ENCODE results near the gene KCNH2. TPM values are rescaled to one million over a fixed set of nuclear protein-coding genes. Genes with fewer than 3 reads are reported as not detected.

The KCNH2 gene
- total and polyA plus RNA-seq, 2 experiments from 2014 or later, result 8.4 to 9.1 TPM

DNA sequence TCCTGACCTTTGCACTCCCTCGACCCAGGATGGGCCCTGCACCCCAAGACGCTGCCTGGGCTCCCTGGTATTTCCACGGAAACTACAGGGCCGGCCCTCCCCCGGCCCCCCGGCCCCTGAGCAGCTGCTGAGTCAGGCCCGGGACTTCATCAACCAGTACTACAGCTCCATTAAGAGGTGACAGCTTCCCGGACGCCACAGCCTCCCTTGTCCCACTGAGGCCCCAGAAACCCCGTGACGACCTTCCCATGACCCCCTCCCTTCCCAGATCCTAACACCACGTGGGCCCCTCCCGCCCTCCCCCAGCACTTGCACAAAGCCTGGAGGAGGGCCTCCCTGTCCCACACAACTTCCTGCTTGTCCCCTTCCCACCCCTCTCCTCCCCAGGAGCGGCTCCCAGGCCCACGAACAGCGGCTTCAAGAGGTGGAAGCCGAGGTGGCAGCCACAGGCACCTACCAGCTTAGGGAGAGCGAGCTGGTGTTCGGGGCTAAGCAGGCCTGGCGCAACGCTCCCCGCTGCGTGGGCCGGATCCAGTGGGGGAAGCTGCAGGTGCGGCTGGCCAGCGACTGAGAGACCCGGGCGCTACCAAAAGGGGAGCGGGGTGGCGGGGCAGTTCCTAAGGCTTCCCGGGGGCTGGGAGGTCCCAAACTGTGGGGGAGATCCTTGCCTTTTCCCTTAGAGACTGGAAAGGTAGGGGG lies 18.4 kb upstream of the KCNH2 start:
- Histone ChIP-seq H3K27me3 (no peaks in the 10 kb centered on the region), H3K4me3 (no peak overlapping the region), H2AFZ (no peak overlapping the region), H4K20me1 (ENCODE audit: insufficient read depth, poor library complexity, severe bottlenecking) (no peaks in the 10 kb centered on the region), H3K4me2 (peak overlapping the region; percentile 20), H3K4me1 (ENCODE audit: insufficient read depth) (peaks cover 5% of the 10 kb centered on the region), H3K9me3 (ENCODE audit: low read depth) (no peaks in the 10 kb centered on the region), H3K27ac (no peak overlapping the region), H3K36me3 (replicated peaks; ENCODE audit: insufficient read depth, low read depth) (no peaks in the 10 kb centered on the region), H3K79me2 (no peaks in the 10 kb centered on the region), H3K9me2 (replicated peaks; ENCODE audit: insufficient read depth) (no peaks in the 10 kb centered on the region)
- 91% methylated on average over 15 of the region's 31 CpGs for WGBS (ENCODE audit: low lambda C conversion rate, missing lambda C conversion rate)
- no peak for DNase-seq (ENCODE audit: low spot score)
- TF ChIP-seq EZH2phosphoT487 (IDR thresholded peaks at IDR 0.05; ENCODE audit: low read depth, severe bottlenecking, unreplicated experiment), result no peak
- no peak for TF ChIP-seq EZH2 (IDR thresholded peaks at IDR 0.05; ENCODE audit: borderline replicate concordance)
- TF ChIP-seq, protein P1, sequence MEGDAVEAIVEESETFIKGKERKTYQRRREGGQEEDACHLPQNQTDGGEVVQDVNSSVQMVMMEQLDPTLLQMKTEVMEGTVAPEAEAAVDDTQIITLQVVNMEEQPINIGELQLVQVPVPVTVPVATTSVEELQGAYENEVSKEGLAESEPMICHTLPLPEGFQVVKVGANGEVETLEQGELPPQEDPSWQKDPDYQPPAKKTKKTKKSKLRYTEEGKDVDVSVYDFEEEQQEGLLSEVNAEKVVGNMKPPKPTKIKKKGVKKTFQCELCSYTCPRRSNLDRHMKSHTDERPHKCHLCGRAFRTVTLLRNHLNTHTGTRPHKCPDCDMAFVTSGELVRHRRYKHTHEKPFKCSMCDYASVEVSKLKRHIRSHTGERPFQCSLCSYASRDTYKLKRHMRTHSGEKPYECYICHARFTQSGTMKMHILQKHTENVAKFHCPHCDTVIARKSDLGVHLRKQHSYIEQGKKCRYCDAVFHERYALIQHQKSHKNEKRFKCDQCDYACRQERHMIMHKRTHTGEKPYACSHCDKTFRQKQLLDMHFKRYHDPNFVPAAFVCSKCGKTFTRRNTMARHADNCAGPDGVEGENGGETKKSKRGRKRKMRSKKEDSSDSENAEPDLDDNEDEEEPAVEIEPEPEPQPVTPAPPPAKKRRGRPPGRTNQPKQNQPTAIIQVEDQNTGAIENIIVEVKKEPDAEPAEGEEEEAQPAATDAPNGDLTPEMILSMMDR (IDR thresholded peaks at IDR 0.05; ENCODE audit: poor library complexity), result no peak

DNA sequence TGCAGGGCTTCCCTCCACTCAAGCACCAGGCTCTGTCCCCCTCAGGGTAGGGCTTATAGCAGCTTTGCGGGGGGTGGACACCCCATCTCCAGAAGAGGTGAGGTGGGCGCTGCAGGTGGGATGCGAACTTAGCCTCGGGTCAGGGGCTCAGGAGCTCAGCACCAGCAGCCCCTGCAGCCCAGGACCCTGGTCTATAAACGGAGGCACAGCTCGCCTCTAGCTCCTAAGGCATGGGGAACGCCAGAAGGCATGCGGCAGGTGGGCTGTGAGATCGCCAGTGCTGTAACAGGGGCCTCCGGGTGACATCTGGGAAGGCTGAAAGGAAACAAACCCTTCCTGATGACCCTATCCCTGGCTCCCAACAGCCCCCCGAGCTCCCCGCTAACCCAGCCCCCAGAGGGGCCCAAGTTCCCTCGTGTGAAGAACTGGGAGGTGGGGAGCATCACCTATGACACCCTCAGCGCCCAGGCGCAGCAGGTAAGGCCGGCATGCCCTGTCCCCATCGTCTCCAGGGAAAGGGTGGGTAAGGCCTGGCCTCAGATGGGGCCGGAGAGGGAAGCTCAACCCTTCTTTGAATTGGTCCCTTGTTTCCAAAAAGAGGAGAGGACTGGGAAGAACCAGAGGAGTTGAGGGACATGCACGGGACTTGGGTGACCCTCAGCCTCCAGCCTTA lies 16.9 kb upstream of the KCNH2 start:
- Histone ChIP-seq H3K9me2 (replicated peaks; ENCODE audit: insufficient read depth) (no peaks in the 10 kb centered on the region), H3K36me3 (replicated peaks; ENCODE audit: insufficient read depth, low read depth) (no peaks in the 10 kb centered on the region), H4K20me1 (ENCODE audit: insufficient read depth, poor library complexity, severe bottlenecking) (no peaks in the 10 kb centered on the region), H3K4me1 (ENCODE audit: insufficient read depth) (peaks cover 11% of the 10 kb centered on the region), H3K4me2 (no peak overlapping the region), H3K27me3 (no peaks in the 10 kb centered on the region), H3K27ac (no peak overlapping the region), H3K9me3 (ENCODE audit: low read depth) (no peaks in the 10 kb centered on the region), H3K79me2 (no peaks in the 10 kb centered on the region), H2AFZ (no peak overlapping the region), H3K4me3 (no peak overlapping the region)
- TF ChIP-seq, protein P1 (IDR thresholded peaks at IDR 0.05; ENCODE audit: poor library complexity), result no peak
- TF ChIP-seq EZH2 (IDR thresholded peaks at IDR 0.05; ENCODE audit: borderline replicate concordance), result no peak
- no peak for TF ChIP-seq EZH2phosphoT487 (IDR thresholded peaks at IDR 0.05; ENCODE audit: low read depth, severe bottlenecking, unreplicated experiment)
- DNase-seq (ENCODE audit: low spot score), result no peak
- 84% methylated on average over 18 of the region's 19 CpGs for whole genome bisulfite sequencing (ENCODE audit: low lambda C conversion rate, missing lambda C conversion rate)

DNA sequence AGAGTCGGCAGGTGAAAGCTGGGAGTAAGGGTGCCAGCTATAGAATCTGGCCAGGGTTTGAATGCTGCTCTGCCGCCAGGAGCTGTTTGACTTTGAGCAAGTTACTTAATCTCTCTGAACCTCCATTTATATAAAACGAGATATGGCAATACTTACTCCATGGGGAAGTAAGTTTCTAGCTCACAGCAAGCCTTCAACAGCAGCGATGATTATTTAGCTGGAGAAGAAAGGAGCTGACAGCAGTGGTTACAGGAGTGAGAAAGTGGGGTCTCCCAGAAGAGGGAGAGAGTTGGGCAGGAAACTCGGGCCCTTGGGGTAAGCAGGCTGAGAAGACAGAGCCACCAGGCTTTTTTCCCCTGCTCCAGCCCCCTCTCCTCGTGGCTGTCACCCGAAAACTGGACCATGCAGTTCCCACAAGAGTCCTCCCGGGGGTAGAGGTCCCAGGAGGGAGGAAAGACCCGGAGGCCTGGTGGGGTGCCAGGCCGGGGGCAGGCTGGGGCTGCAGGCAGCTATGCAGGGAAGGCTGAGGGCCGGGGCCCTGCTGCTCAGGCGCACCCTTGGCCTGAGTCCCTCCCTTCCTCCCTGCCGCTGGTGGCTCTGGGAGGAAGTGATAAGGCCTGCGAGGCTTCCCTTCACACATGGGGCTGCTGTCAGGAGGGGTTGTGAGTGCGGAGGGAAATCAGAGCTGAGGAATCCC lies 16.2 kb upstream of the KCNH2 start:
- Histone ChIP-seq H3K27me3 (no peaks in the 10 kb centered on the region), H2AFZ (no peak overlapping the region), H3K4me3 (no peak overlapping the region), H3K36me3 (replicated peaks; ENCODE audit: insufficient read depth, low read depth) (no peaks in the 10 kb centered on the region), H3K9me2 (replicated peaks; ENCODE audit: insufficient read depth) (no peaks in the 10 kb centered on the region), H3K9me3 (ENCODE audit: low read depth) (no peaks in the 10 kb centered on the region), H3K4me1 (ENCODE audit: insufficient read depth) (peaks cover 13% of the 10 kb centered on the region), H3K27ac (no peak overlapping the region), H4K20me1 (ENCODE audit: insufficient read depth, poor library complexity, severe bottlenecking) (no peaks in the 10 kb centered on the region), H3K4me2 (no peak overlapping the region), H3K79me2 (no peaks in the 10 kb centered on the region)
- WGBS (ENCODE audit: low lambda C conversion rate, missing lambda C conversion rate), result 58% methylated on average over 15 of the region's 15 CpGs
- DNase-seq (ENCODE audit: low spot score), result peak; percentile 59
- TF ChIP-seq, protein P1 (IDR thresholded peaks at IDR 0.05; ENCODE audit: poor library complexity), result no peak
- TF ChIP-seq EZH2 (IDR thresholded peaks at IDR 0.05; ENCODE audit: borderline replicate concordance), result no peak
- TF ChIP-seq EZH2phosphoT487 (IDR thresholded peaks at IDR 0.05; ENCODE audit: low read depth, severe bottlenecking, unreplicated experiment), result no peak

All from hepatocyte (in vitro differentiated cells).